SK-N-SH treated with all-trans-retinoic acid at 6 μM for 48 hours (cell line): ENCODE results near the gene SYNDIG1L.

ENCODE experiments used
- ATAC-seq: fragments of 200-7000 bp; cut with Tn5 transposase; 3 replicates; pipeline ENCODE4 v1.9.1; 2020; ENCODE audit warnings: mild to moderate bottlenecking, moderate library complexity
- ARNTL ChIP-seq: fragments of 450-650 bp; formaldehyde crosslinking; IDR thresholded peaks from 2 replicates; pipeline ENCODE4 v1.5.0; 2020; ENCODE audit warnings: low read depth, mild to moderate bottlenecking, moderate library complexity, borderline replicate concordance
- BACH2 ChIP-seq: fragments of 250-450 bp; sonication (Bioruptor Pico); IDR thresholded peaks from 2 replicates; pipeline ENCODE4 v1.9.0; 2021; ENCODE audit warnings: mild to moderate bottlenecking, borderline replicate concordance
- CSDC2 ChIP-seq: fragments of 250-450 bp; sonication (Bioruptor Pico); IDR thresholded peaks from 2 replicates; pipeline ENCODE4 v1.5.0; 2020; ENCODE audit warnings: mild to moderate bottlenecking, moderate library complexity
- ESRRG ChIP-seq: fragments of 250-450 bp; sonication (Bioruptor Pico); IDR thresholded peaks from 2 replicates; pipeline ENCODE4 v1.6.1; 2021; ENCODE audit warnings: mild to moderate bottlenecking
- GLIS3 ChIP-seq: fragments of 250-450 bp; sonication (Bioruptor Pico); IDR thresholded peaks from 2 replicates; pipeline ENCODE4 v1.5.0; 2020; ENCODE audit warnings: mild to moderate bottlenecking, moderate library complexity
- ISL1 ChIP-seq: fragments of 250-450 bp; sonication (Bioruptor Pico); IDR thresholded peaks from 2 replicates; pipeline ENCODE4 v2.1.2; 2022; ENCODE audit warnings: mild to moderate bottlenecking, moderate library complexity
- OSR1 ChIP-seq: fragments of 250-450 bp; sonication (Bioruptor Pico); IDR thresholded peaks from 2 replicates; pipeline ENCODE4 v1.8.0; 2022; ENCODE audit warnings: moderate library complexity, mild to moderate bottlenecking, inconsistent platforms
- PPARA ChIP-seq: fragments of 250-450 bp; sonication (Bioruptor Pico); IDR thresholded peaks from 2 replicates; pipeline ENCODE4 v1.5.0; 2020; ENCODE audit warnings: mild to moderate bottlenecking, borderline replicate concordance
- RARB ChIP-seq: fragments of 250-450 bp; sonication (Bioruptor Pico); IDR thresholded peaks from 2 replicates; pipeline ENCODE4 v1.8.0; 2021; ENCODE audit warnings: mild to moderate bottlenecking, moderate library complexity
- SNAI2 ChIP-seq: fragments of 250-450 bp; sonication (Bioruptor Pico); IDR thresholded peaks from 2 replicates; pipeline ENCODE4 v1.5.0; 2020; ENCODE audit warnings: mild to moderate bottlenecking, moderate library complexity
- TCF4 ChIP-seq: fragments of 250-450 bp; sonication (Bioruptor Pico); IDR thresholded peaks from 2 replicates; pipeline ENCODE4 v1.8.0; 2021; ENCODE audit warnings: mild to moderate bottlenecking, moderate library complexity, borderline replicate concordance
- TOX ChIP-seq: fragments of 250-450 bp; sonication (Bioruptor Pico); IDR thresholded peaks from 2 replicates; pipeline ENCODE4 v1.8.0; 2021; ENCODE audit warnings: mild to moderate bottlenecking, moderate library complexity, borderline replicate concordance
- ZC3H10 ChIP-seq: fragments of 250-450 bp; sonication (Bioruptor Pico); IDR thresholded peaks from 2 replicates; pipeline ENCODE4 v1.5.1; 2021; ENCODE audit warnings: mild to moderate bottlenecking, moderate library complexity
- ZFP3 ChIP-seq: fragments of 250-450 bp; sonication (Bioruptor Pico); IDR thresholded peaks from 2 replicates; pipeline ENCODE4 v1.5.0; 2020; ENCODE audit warnings: mild to moderate bottlenecking, moderate library complexity
- ZFP30 ChIP-seq: fragments of 450-650 bp; formaldehyde crosslinking; IDR thresholded peaks from 2 replicates; pipeline ENCODE4 v1.5.0; 2022; ENCODE audit warnings: mild to moderate bottlenecking, moderate library complexity
- ZNF565 ChIP-seq: fragments of 450-650 bp; formaldehyde crosslinking; conservative IDR thresholded peaks from 2 replicates; pipeline ENCODE4 v1.5.0; 2020; ENCODE audit warnings: low read depth, mild to moderate bottlenecking, moderate library complexity
- ZNF70 ChIP-seq: fragments of 450-650 bp; formaldehyde crosslinking; IDR thresholded peaks from 2 replicates; pipeline ENCODE4 v1.5.0; 2020; ENCODE audit warnings: mild to moderate bottlenecking, moderate library complexity
- ZNF8 ChIP-seq: fragments of 450-650 bp; formaldehyde crosslinking; IDR thresholded peaks from 2 replicates; pipeline ENCODE4 v1.5.0; 2020; ENCODE audit warnings: mild to moderate bottlenecking, moderate library complexity
- TF ChIP-seq, protein P1 (sequence below): fragments of 250-450 bp; sonication (Bioruptor Pico); IDR thresholded peaks from 2 replicates; pipeline ENCODE4 v1.5.0; 2020; ENCODE audit warnings: mild to moderate bottlenecking, moderate library complexity
- TF ChIP-seq, protein P2 (sequence below): fragments of 250-450 bp; sonication (Bioruptor Pico); IDR thresholded peaks from 2 replicates; pipeline ENCODE4 v1.8.0; 2021; ENCODE audit warnings: low read depth, mild to moderate bottlenecking, moderate library complexity, borderline replicate concordance
- TF ChIP-seq, protein P3 (sequence below): fragments of 250-450 bp; sonication (Bioruptor Pico); IDR thresholded peaks from 2 replicates; pipeline ENCODE4 v1.8.0; 2020; ENCODE audit warnings: mild to moderate bottlenecking, moderate library complexity, borderline replicate concordance
- TF ChIP-seq, protein P4 (sequence below): fragments of 250-450 bp; sonication (Bioruptor Pico); IDR thresholded peaks from 2 replicates; pipeline ENCODE4 v1.5.1; 2021; ENCODE audit warnings: mild to moderate bottlenecking, moderate library complexity
- TF ChIP-seq, protein P5 (sequence below): fragments of 250-450 bp; sonication (Bioruptor Pico); IDR thresholded peaks from 2 replicates; pipeline ENCODE4 v1.5.1; 2020; ENCODE audit warnings: low read depth, mild to moderate bottlenecking, moderate library complexity

The SYNDIG1L gene

DNA sequence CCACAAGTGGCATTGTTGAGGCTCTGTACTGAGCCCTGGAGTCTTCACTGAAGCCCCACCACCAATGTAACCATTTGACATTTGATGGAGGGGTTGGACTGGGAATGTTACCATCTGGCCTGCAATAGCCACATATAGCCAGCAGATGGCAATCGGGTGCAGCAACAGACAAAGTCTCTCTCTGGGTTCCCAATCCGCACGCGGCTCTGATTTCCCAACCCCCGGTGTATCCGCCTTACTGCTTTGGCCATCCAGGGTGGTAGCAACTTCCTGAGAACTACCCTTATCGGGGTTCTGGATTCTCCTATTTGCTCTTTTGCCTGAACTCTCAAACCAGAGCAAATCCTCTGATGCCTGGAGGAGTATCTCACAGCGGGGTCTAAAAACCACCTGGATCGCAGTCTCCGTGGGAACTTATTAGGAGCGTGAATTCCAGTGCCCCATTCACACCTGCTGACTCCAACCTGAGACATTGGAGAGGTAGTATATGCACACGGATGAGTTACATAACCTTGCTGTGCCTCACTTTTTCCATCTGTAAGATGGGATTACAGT is 63.6 kb downstream of the SYNDIG1L start:
- TF ChIP-seq ESRRG (CRISPR knock-in tag): no peak
- TF ChIP-seq, protein P1, sequence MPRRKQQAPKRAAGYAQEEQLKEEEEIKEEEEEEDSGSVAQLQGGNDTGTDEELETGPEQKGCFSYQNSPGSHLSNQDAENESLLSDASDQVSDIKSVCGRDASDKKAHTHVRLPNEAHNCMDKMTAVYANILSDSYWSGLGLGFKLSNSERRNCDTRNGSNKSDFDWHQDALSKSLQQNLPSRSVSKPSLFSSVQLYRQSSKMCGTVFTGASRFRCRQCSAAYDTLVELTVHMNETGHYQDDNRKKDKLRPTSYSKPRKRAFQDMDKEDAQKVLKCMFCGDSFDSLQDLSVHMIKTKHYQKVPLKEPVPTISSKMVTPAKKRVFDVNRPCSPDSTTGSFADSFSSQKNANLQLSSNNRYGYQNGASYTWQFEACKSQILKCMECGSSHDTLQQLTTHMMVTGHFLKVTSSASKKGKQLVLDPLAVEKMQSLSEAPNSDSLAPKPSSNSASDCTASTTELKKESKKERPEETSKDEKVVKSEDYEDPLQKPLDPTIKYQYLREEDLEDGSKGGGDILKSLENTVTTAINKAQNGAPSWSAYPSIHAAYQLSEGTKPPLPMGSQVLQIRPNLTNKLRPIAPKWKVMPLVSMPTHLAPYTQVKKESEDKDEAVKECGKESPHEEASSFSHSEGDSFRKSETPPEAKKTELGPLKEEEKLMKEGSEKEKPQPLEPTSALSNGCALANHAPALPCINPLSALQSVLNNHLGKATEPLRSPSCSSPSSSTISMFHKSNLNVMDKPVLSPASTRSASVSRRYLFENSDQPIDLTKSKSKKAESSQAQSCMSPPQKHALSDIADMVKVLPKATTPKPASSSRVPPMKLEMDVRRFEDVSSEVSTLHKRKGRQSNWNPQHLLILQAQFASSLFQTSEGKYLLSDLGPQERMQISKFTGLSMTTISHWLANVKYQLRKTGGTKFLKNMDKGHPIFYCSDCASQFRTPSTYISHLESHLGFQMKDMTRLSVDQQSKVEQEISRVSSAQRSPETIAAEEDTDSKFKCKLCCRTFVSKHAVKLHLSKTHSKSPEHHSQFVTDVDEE (CRISPR knock-in tag): no peak
- TF ChIP-seq PPARA (CRISPR knock-in tag): no peak
- no peak for TF ChIP-seq ZC3H10 (CRISPR knock-in tag)
- no peak for TF ChIP-seq RARB (CRISPR knock-in tag)
- no peak for TF ChIP-seq ZNF565 (CRISPR knock-in tag)
- TF ChIP-seq SNAI2 (CRISPR knock-in tag): no peak
- TF ChIP-seq OSR1 (CRISPR knock-in tag): no peak
- no peak for TF ChIP-seq ZNF70 (CRISPR knock-in tag)
- TF ChIP-seq ISL1 (CRISPR knock-in tag): no peak
- TF ChIP-seq TCF4: no peak
- TF ChIP-seq, protein P2, sequence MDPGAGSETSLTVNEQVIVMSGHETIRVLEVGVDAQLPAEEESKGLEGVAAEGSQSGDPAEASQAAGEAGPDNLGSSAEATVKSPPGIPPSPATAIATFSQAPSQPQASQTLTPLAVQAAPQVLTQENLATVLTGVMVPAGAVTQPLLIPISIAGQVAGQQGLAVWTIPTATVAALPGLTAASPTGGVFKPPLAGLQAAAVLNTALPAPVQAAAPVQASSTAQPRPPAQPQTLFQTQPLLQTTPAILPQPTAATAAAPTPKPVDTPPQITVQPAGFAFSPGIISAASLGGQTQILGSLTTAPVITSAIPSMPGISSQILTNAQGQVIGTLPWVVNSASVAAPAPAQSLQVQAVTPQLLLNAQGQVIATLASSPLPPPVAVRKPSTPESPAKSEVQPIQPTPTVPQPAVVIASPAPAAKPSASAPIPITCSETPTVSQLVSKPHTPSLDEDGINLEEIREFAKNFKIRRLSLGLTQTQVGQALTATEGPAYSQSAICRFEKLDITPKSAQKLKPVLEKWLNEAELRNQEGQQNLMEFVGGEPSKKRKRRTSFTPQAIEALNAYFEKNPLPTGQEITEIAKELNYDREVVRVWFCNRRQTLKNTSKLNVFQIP (CRISPR knock-in tag): no peak
- no peak for TF ChIP-seq CSDC2 (CRISPR knock-in tag)
- TF ChIP-seq, protein P3, sequence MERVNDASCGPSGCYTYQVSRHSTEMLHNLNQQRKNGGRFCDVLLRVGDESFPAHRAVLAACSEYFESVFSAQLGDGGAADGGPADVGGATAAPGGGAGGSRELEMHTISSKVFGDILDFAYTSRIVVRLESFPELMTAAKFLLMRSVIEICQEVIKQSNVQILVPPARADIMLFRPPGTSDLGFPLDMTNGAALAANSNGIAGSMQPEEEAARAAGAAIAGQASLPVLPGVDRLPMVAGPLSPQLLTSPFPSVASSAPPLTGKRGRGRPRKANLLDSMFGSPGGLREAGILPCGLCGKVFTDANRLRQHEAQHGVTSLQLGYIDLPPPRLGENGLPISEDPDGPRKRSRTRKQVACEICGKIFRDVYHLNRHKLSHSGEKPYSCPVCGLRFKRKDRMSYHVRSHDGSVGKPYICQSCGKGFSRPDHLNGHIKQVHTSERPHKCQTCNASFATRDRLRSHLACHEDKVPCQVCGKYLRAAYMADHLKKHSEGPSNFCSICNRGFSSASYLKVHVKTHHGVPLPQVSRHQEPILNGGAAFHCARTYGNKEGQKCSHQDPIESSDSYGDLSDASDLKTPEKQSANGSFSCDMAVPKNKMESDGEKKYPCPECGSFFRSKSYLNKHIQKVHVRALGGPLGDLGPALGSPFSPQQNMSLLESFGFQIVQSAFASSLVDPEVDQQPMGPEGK (CRISPR knock-in tag): no peak
- no peak for TF ChIP-seq ARNTL
- TF ChIP-seq, protein P4, sequence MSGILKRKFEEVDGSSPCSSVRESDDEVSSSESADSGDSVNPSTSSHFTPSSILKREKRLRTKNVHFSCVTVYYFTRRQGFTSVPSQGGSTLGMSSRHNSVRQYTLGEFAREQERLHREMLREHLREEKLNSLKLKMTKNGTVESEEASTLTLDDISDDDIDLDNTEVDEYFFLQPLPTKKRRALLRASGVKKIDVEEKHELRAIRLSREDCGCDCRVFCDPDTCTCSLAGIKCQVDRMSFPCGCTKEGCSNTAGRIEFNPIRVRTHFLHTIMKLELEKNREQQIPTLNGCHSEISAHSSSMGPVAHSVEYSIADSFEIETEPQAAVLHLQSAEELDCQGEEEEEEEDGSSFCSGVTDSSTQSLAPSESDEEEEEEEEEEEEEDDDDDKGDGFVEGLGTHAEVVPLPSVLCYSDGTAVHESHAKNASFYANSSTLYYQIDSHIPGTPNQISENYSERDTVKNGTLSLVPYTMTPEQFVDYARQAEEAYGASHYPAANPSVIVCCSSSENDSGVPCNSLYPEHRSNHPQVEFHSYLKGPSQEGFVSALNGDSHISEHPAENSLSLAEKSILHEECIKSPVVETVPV: no peak
- TF ChIP-seq TOX (CRISPR knock-in tag): no peak
- TF ChIP-seq, protein P5, sequence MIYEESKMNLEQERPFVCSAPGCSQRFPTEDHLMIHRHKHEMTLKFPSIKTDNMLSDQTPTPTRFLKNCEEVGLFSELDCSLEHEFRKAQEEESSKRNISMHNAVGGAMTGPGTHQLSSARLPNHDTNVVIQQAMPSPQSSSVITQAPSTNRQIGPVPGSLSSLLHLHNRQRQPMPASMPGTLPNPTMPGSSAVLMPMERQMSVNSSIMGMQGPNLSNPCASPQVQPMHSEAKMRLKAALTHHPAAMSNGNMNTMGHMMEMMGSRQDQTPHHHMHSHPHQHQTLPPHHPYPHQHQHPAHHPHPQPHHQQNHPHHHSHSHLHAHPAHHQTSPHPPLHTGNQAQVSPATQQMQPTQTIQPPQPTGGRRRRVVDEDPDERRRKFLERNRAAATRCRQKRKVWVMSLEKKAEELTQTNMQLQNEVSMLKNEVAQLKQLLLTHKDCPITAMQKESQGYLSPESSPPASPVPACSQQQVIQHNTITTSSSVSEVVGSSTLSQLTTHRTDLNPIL (CRISPR knock-in tag): no peak
- TF ChIP-seq ZFP3 (CRISPR knock-in tag): no peak
- no peak for TF ChIP-seq BACH2
- peak; percentile 94 for ATAC-seq

DNA sequence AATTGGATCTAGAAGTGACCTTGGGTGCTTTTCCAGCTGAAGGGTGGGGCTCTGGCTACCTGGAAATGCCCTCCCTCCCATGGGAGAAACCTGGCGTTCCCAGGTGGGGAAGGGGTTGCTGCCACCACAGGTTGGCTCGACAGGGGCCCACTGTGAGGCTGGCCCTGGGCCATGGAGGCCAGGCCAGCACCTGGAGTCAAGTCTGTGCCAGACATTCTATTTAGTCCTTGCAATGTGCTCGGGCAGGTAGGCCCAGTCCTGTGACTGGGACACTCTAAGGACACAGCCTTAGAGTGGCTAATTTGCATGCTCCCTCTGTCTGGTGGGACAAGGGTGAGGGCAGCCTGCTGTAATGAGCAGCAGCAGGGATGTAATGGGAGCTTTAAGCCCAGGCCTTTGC is 65.8 kb downstream of the SYNDIG1L start:
- no peak for TF ChIP-seq ZNF565 (CRISPR knock-in tag)
- no peak for TF ChIP-seq ZNF8 (CRISPR knock-in tag)
- no peak for TF ChIP-seq BACH2
- TF ChIP-seq, protein P3 (CRISPR knock-in tag): no peak
- TF ChIP-seq, protein P4: no peak
- no peak for TF ChIP-seq SNAI2 (CRISPR knock-in tag)
- TF ChIP-seq ESRRG (CRISPR knock-in tag): no peak
- no peak for TF ChIP-seq OSR1 (CRISPR knock-in tag)
- no peak for TF ChIP-seq GLIS3 (CRISPR knock-in tag)
- TF ChIP-seq ISL1 (CRISPR knock-in tag): no peak
- TF ChIP-seq CSDC2 (CRISPR knock-in tag): no peak
- TF ChIP-seq ZC3H10 (CRISPR knock-in tag): no peak
- TF ChIP-seq ZFP30 (CRISPR knock-in tag): no peak
- TF ChIP-seq, protein P5 (CRISPR knock-in tag): no peak
- no peak for TF ChIP-seq RARB (CRISPR knock-in tag)
- no peak for ATAC-seq
